ENCODE results near the gene CA11.

- TF ChIP-seq CTCF (IDR thresholded peaks at IDR 0.05), result no peak
- TF ChIP-seq POLR2A (IDR thresholded peaks at IDR 0.05), result no peak
Observed at GRCh38 chr19:48630296-48631063, 15.5 kb downstream of the CA11 start.
